OCI-LY7 (cell line): ENCODE data around the gene SPRR1A. TPM values are rescaled to one million over a fixed set of nuclear protein-coding genes. Genes with fewer than 3 reads are reported as not detected.

ENCODE experiments used
- BruUV-seq: library from RNA; stranded (reverse); fragments of 400-500 nt; replicated peaks from 2 replicates; lab custom pipeline; 2021; lab: Mats Ljungman, UMichigan
- CTCF ChIA-PET: fragments of 300-600 bp; sonication (Branson Sonifier 250); formaldehyde crosslinking; loops from one replicate; lab custom pipeline; 2022; ENCODE audit warnings: antibody characterized with exemption; ENCODE audit not compliant: unreplicated experiment; lab: Charles Lee
- POLR2A ChIA-PET: fragments of 300-600 bp; sonication (Branson Sonifier 250); formaldehyde crosslinking; loops from one replicate; lab custom pipeline; 2022; ENCODE audit warnings: antibody characterized with exemption; lab: Charles Lee
- DNase-seq: peaks from one replicate; pipeline ENCODE4 v3.0.0-alpha.2; 2015; ENCODE audit warnings: low spot score
- H2AFZ ChIP-seq: fragments of 200-600 bp; sonication (generic), shearing (Covaris generic); 2 replicates; pipeline ENCODE4 v1.6.1; 2014; ENCODE audit warnings: mild to moderate bottlenecking, antibody characterized with exemption, low read length, moderate library complexity
- H3K27ac ChIP-seq: fragments of 200-600 bp; sonication (generic); 2 replicates; pipeline ENCODE4 v1.5.1; 2014; ENCODE audit warnings: mixed run types, low read depth, mild to moderate bottlenecking, moderate library complexity, low read length, inconsistent platforms; ENCODE audit not compliant: poor library complexity, severe bottlenecking
- H3K36me3 ChIP-seq: fragments of 200-600 bp; sonication (generic); 2 replicates; pipeline ENCODE4 v1.6.1; 2014; ENCODE audit warnings: mild to moderate bottlenecking, antibody characterized with exemption, low read length, moderate library complexity, mixed read lengths; ENCODE audit not compliant: insufficient read depth
- H3K4me1 ChIP-seq: fragments of 200-600 bp; sonication (generic); 2 replicates; pipeline ENCODE4 v1.5.1; 2014; ENCODE audit warnings: mild to moderate bottlenecking, low read length; ENCODE audit not compliant: insufficient read depth, poor library complexity, severe bottlenecking
- H3K4me2 ChIP-seq: fragments of 200-600 bp; sonication (generic); 2 replicates; pipeline ENCODE4 v1.6.1; 2014; ENCODE audit warnings: mild to moderate bottlenecking, low read length
- H3K4me3 ChIP-seq: fragments of 200-600 bp; sonication (generic); 2 replicates; pipeline ENCODE4 v1.5.1; 2014; ENCODE audit warnings: mild to moderate bottlenecking, low read depth, low read length; ENCODE audit not compliant: poor library complexity, severe bottlenecking
- H3K79me2 ChIP-seq: fragments of 200-600 bp; sonication (generic); 2 replicates; pipeline ENCODE4 v1.6.1; 2016; ENCODE audit warnings: low read depth, mild to moderate bottlenecking, low read length, moderate library complexity, mixed read lengths; ENCODE audit not compliant: insufficient read depth
- H3K9me2 ChIP-seq: fragments of 200-600 bp; sonication (generic); 2 replicates; pipeline ENCODE4 v1.6.1; 2016; ENCODE audit warnings: mild to moderate bottlenecking, low read length, mixed read lengths; ENCODE audit not compliant: insufficient read depth
- H3K9me3 ChIP-seq: fragments of 200-600 bp; sonication (generic); 2 replicates; pipeline ENCODE4 v1.6.1; 2014; ENCODE audit warnings: mild to moderate bottlenecking, mixed run types, low read length, mixed read lengths
- H4K20me1 ChIP-seq: fragments of 200-600 bp; sonication (generic); 2 replicates; pipeline ENCODE4 v1.6.1; 2014; ENCODE audit warnings: mild to moderate bottlenecking, antibody characterized with exemption, low read length, moderate library complexity, mixed read lengths; ENCODE audit not compliant: insufficient read depth
- EZH2phosphoT487 ChIP-seq: fragments of 200-600 bp; sonication (generic); IDR thresholded peaks from 2 replicates; pipeline ENCODE4 v1.6.1; 2018; ENCODE audit warnings: low read depth, borderline replicate concordance, mild to moderate bottlenecking, mixed run types, antibody characterized with exemption, low read length, moderate library complexity, mixed read lengths
- intact Hi-C: fragments of 100-400 bp; cut with micrococcal nuclease; formaldehyde crosslinking; loops from one replicate; pipeline ENCODE4 v1.10.0; 2022; ENCODE audit not compliant: unreplicated experiment
- total RNA-seq, 2 experiments: library from RNA; depleted of rRNA in 1 of 2; stranded (reverse); fragments of >200 nt in 1 of 2; shearing (Covaris generic) in 1 of 2; gene quantifications; 2 replicates each; pipeline ENCODE4 v1.2.3, GENCODE V29; 2014 to 2022
- TF ChIP-seq, protein P1 (sequence below): fragments of 200-600 bp; sonication (generic); conservative IDR thresholded peaks from 2 replicates; pipeline ENCODE4 v1.5.1; 2014; ENCODE audit warnings: mild to moderate bottlenecking, antibody characterized with exemption, low read length, moderate library complexity, mixed read lengths

Gene SPRR1A
- total RNA-seq, 2 experiments from 2014 or later, result not detected

- no peaks in the 10 kb centered on the region for H3K4me1 ChIP-seq
- H3K79me2 ChIP-seq, result no peaks in the 10 kb centered on the region
- DNase-seq, result no peak
- no TSS peak for BruUV-seq
- no peaks in the 10 kb centered on the region for H3K9me2 ChIP-seq
- intact Hi-C loops, result no loop called here
- H2AFZ ChIP-seq, result no peak overlapping the region
- H3K4me2 ChIP-seq, result no peak overlapping the region
- H4K20me1 ChIP-seq, result no peaks in the 10 kb centered on the region
- POLR2A ChIA-PET, result no interaction called here
- TF ChIP-seq, protein P1, sequence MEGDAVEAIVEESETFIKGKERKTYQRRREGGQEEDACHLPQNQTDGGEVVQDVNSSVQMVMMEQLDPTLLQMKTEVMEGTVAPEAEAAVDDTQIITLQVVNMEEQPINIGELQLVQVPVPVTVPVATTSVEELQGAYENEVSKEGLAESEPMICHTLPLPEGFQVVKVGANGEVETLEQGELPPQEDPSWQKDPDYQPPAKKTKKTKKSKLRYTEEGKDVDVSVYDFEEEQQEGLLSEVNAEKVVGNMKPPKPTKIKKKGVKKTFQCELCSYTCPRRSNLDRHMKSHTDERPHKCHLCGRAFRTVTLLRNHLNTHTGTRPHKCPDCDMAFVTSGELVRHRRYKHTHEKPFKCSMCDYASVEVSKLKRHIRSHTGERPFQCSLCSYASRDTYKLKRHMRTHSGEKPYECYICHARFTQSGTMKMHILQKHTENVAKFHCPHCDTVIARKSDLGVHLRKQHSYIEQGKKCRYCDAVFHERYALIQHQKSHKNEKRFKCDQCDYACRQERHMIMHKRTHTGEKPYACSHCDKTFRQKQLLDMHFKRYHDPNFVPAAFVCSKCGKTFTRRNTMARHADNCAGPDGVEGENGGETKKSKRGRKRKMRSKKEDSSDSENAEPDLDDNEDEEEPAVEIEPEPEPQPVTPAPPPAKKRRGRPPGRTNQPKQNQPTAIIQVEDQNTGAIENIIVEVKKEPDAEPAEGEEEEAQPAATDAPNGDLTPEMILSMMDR, result no peak
- TF ChIP-seq EZH2phosphoT487, result no peak
- H3K36me3 ChIP-seq, result no peaks in the 10 kb centered on the region
- CTCF ChIA-PET, result no interaction called here
- no peak overlapping the region for H3K4me3 ChIP-seq
- H3K27ac ChIP-seq, result no peak overlapping the region
- no peaks in the 10 kb centered on the region for H3K9me3 ChIP-seq
These were observed 26.3 kb upstream of the SPRR1A start for GRCh38 chr1:152957561-152957960.

- no peak overlapping the region for H3K4me3 ChIP-seq
- H3K36me3 ChIP-seq, result no peaks in the 10 kb centered on the region
- no peaks in the 10 kb centered on the region for H3K9me3 ChIP-seq
- no peak overlapping the region for H2AFZ ChIP-seq
- no peak for DNase-seq
- POLR2A ChIA-PET, result no interaction called here
- H3K4me1 ChIP-seq, result no peaks in the 10 kb centered on the region
- H3K79me2 ChIP-seq, result no peaks in the 10 kb centered on the region
- CTCF ChIA-PET, result no interaction called here
- H3K27ac ChIP-seq, result no peak overlapping the region
- H3K9me2 ChIP-seq, result no peaks in the 10 kb centered on the region
- H4K20me1 ChIP-seq, result no peaks in the 10 kb centered on the region
- no peak overlapping the region for H3K4me2 ChIP-seq
- no TSS peak for BruUV-seq
- TF ChIP-seq, protein P1, result no peak
- TF ChIP-seq EZH2phosphoT487, result no peak
- intact Hi-C loops, result no loop called here
These were observed 24.6 kb upstream of the SPRR1A start for GRCh38 chr1:152959273-152959672.

- TF ChIP-seq, protein P1, result no peak
- no peak for TF ChIP-seq EZH2phosphoT487
- BruUV-seq, result no TSS peak
- ChIA-PET POLR2A (no interaction called here), CTCF (no interaction called here)
- Histone ChIP-seq H3K27ac (no peak overlapping the region), H3K4me1 (no peaks in the 10 kb centered on the region), H3K4me2 (no peak overlapping the region), H3K9me3 (no peaks in the 10 kb centered on the region), H3K4me3 (no peak overlapping the region), H3K36me3 (no peaks in the 10 kb centered on the region), H4K20me1 (no peaks in the 10 kb centered on the region), H3K9me2 (no peaks in the 10 kb centered on the region), H3K79me2 (no peaks in the 10 kb centered on the region), H2AFZ (no peak overlapping the region)
- DNase-seq, result no peak
- intact Hi-C loops, result no loop called here
These were observed 24.0 kb upstream of the SPRR1A start for GRCh38 chr1:152959801-152960451.
